ENCODE measurements around the gene WDR82.

The WDR82 gene

DNA sequence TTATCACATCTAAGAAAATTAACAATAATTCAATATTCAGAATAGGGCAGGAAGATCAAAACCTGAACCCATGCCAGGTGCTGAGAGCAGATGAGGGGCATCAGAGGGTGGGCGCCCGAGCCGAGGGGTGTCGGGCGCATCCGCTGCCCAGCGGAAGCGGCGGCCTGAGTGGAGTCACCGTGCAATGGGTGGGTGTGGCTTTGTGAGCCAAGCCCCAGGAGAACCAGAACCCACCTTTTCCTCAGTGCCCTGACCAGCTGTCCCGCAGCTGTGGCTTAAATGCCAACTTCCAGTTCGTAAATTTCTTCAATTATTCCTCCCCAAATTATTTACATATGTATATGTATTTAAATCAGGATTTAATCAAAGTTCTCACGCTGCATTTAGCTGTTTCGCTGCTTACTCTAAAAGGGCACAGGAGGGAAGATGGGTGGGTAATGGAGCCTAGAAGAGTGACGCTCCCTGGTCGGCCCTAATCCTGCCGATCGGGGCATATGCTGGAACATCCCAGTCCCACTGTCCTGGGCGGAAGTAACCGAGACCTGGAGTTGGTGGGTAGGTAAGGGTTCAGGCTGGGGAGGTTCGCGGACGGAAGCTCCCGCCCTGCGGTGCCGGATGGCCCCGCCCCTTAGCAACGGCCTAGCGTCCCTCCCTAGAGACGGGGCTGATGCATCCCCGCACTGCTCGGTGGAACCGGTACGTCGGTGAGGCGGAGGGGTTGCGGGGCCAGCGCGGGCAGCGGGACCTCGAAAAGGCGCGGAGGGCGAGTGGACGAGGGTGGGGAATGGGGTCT lies 39.0 kb upstream of the WDR82 start:
- no peaks in the 10 kb centered on the region for H3K36me3 ChIP-seq (ENCODE audit: control insufficient read depth in 1 of 2, insufficient read depth in 2 of 2, low read length in 2 of 2)
- no peaks in the 10 kb centered on the region for H3K27me3 ChIP-seq (ENCODE audit: low read depth, low read length)
- peak overlapping the region; percentile 60 to 62 for H3K4me3 ChIP-seq (ENCODE audit: low read depth in 1 of 2, low read length in 2 of 2)
- H3K27ac ChIP-seq (ENCODE audit: low read length) = no peak overlapping the region
- H3K9me3 ChIP-seq (ENCODE audit: control insufficient read depth in 1 of 2, low read length in 2 of 2) = no peaks in the 10 kb centered on the region
- peaks cover 0 to 4% of the 10 kb centered on the region in 2 donors for H3K4me1 ChIP-seq (ENCODE audit: control insufficient read depth in 1 of 2, insufficient read depth in 2 of 2, low read length in 2 of 2)

DNA sequence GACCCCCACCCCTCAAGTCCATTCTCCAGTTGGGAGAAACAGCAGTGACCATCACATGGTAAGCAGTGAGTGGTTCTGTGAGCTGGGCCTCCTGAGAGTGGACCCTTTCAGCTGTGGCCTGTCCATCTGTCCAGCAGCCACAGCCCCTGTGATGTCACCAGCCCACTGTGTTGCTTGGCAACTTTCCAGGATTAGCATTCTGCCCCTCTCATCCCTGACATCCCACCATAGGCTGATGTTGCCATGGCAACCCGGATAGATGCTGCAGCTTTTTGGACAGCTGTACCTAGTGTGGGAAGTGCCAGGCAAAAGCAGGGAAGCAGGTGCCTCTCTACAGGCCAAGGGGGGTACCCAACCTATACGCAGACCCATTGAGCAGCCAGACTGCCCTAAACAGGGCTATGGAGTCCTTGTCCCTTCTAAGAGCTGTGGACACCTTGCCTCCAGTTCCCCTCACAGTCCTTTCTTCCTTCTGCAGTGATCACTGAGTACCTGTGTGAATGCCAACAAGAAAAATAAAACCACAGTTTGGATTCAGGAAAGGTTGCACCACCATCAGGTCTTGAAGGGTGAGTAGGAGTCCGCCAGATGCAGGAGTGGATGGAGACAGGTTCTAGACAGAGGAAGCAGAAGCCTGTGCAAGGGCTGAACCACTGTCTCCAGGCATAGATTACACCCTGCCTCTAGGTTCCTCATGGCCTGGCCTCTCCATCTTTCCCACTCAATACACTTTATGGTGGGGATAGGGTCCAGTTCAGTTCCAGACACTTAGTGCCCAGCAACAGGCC lies 37.7 kb upstream of the WDR82 start, which contains the start of gene DNAH1:
Gene DNAH1 (plus strand): TSS at position 343 of the 788 bp plus-strand sequence. CDS start 6,124 bp downstream, outside the sequence.
- no peaks in the 10 kb centered on the region for H3K27me3 ChIP-seq (ENCODE audit: low read depth, low read length)
- H3K27ac ChIP-seq (ENCODE audit: low read length) = no peak within 1 kb of the TSS
- H3K36me3 ChIP-seq (ENCODE audit: control insufficient read depth in 1 of 2, insufficient read depth in 2 of 2, low read length in 2 of 2) = no peaks in the 10 kb centered on the region
- H3K4me3 ChIP-seq (ENCODE audit: low read depth in 1 of 2, low read length in 2 of 2) = peak within 1 kb of the TSS in 1 of 2 donors; percentile 60
- no peaks in the 10 kb centered on the region for H3K9me3 ChIP-seq (ENCODE audit: control insufficient read depth in 1 of 2, low read length in 2 of 2)
- peaks cover 0 to 4% of the 10 kb centered on the region in 2 donors for H3K4me1 ChIP-seq (ENCODE audit: control insufficient read depth in 1 of 2, insufficient read depth in 2 of 2, low read length in 2 of 2)

DNA sequence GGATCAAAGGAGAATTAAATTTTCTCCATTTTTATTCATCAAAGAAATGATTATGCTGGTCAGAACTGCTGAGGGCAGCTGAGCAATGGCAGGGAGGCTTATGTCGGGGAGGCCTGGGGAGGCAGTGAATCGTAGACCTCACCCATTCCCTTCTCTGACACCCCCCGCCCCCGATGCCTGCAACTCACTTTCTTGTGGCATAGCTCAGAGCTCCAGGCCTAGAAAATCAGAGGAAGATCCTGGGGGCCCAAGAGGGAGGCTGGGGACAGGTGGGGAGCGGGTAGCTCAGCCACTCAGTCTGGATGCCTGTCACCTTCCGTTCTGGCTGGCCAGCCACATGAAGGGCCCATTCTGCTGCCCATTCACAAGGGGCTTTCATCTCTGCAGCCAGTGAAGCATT lies 36.6 kb upstream of the WDR82 start:
- H3K4me1 ChIP-seq (ENCODE audit: control insufficient read depth in 1 of 2, insufficient read depth in 2 of 2, low read length in 2 of 2) = peaks cover 0 to 4% of the 10 kb centered on the region in 2 donors
- no peaks in the 10 kb centered on the region for H3K27me3 ChIP-seq (ENCODE audit: low read depth, low read length)
- no peak overlapping the region for H3K27ac ChIP-seq (ENCODE audit: low read length)
- H3K4me3 ChIP-seq (ENCODE audit: low read depth in 1 of 2, low read length in 2 of 2) = no peak overlapping the region
- peaks cover 0 to 4% of the 10 kb centered on the region in 2 donors for H3K36me3 ChIP-seq (ENCODE audit: control insufficient read depth in 1 of 2, insufficient read depth in 2 of 2, low read length in 2 of 2)
- H3K9me3 ChIP-seq (ENCODE audit: control insufficient read depth in 1 of 2, low read length in 2 of 2) = no peaks in the 10 kb centered on the region

DNA sequence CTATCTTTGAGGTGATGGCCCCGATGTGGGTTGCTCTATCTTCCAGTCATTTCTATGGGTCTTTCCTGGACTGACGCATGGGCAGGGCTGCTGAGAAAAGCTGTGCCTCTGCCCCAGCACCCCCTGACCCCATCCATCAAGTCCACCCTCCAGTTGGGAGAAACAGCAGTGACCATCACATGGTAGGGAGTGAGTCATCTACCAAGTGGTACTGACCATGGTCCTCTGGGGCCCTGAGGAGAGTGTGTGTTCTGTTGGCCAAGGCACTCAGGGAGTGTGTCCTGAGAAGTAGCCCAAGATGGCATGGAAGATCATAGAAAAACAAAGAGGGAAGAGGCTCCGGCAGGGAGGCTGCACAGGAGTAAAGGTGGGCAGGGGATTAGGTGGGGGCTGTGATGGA lies 36.0 kb upstream of the WDR82 start:
- no peak overlapping the region for H3K4me3 ChIP-seq (ENCODE audit: low read depth in 1 of 2, low read length in 2 of 2)
- H3K9me3 ChIP-seq (ENCODE audit: control insufficient read depth in 1 of 2, low read length in 2 of 2) = no peaks in the 10 kb centered on the region
- H3K27ac ChIP-seq (ENCODE audit: low read length) = no peak overlapping the region
- no peaks in the 10 kb centered on the region for H3K27me3 ChIP-seq (ENCODE audit: low read depth, low read length)
- peaks cover 0 to 4% of the 10 kb centered on the region in 2 donors for H3K4me1 ChIP-seq (ENCODE audit: control insufficient read depth in 1 of 2, insufficient read depth in 2 of 2, low read length in 2 of 2)
- peaks cover 0 to 7% of the 10 kb centered on the region in 2 donors for H3K36me3 ChIP-seq (ENCODE audit: control insufficient read depth in 1 of 2, insufficient read depth in 2 of 2, low read length in 2 of 2)

DNA sequence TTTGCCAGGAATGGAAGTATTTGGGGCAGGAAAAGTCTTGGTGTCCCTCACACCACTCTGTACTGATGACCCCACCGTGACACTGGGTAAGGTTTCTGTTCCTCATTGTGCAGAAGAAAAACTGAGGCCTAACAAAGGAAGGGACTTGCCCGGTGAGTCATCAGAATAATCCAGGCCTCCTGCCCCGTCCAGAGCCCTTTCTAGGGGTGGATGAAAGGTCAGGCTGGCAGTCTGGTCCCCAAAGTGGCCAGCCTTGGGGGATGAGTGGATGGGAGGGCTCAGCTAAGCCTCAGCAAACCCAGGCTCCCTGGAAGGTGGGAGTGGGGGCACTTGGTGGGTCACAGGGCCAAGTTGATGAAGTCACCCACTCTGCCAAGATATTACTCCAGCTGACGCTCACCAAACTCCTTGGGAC lies 35.3 kb upstream of the WDR82 start:
- Histone ChIP-seq H3K4me1 (ENCODE audit: control insufficient read depth in 1 of 2, insufficient read depth in 2 of 2, low read length in 2 of 2) (peaks cover 0 to 4% of the 10 kb centered on the region in 2 donors), H3K27me3 (ENCODE audit: low read depth, low read length) (no peaks in the 10 kb centered on the region), H3K36me3 (ENCODE audit: control insufficient read depth in 1 of 2, insufficient read depth in 2 of 2, low read length in 2 of 2) (peaks cover 0 to 7% of the 10 kb centered on the region in 2 donors), H3K9me3 (ENCODE audit: control insufficient read depth in 1 of 2, low read length in 2 of 2) (no peaks in the 10 kb centered on the region), H3K27ac (ENCODE audit: low read length) (no peak overlapping the region), H3K4me3 (ENCODE audit: low read depth in 1 of 2, low read length in 2 of 2) (no peak overlapping the region)

DNA sequence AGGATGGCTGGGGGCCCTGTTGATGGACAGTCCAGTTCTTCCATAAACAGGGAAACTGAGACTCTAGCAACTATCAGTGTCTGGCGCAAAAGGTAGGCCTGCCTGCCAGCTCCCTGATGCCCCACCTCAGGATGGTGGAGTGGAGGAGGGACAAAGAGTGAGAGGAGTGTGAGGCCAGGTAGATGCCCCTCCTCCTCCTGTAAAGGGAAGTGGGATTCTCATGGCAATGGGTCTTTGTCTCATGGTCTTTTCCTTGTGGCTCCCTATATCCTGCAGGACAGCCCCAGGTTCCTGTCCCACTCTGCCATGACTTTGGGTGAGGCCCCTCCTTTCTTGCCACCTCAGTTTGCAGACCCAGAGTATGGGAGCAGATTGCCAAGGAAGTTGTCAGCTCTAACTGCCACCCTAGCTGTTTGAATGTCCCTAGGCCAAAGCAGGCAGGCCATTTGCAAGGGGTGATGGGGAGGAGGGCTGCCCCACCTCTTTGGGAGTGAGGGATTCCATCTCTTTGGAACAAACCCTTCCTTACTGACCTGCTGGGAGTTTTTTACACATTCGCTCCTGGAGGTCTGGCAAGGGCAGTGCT lies 34.8 kb upstream of the WDR82 start:
- H3K27me3 ChIP-seq (ENCODE audit: low read depth, low read length) = no peaks in the 10 kb centered on the region
- no peak overlapping the region for H3K4me3 ChIP-seq (ENCODE audit: low read depth in 1 of 2, low read length in 2 of 2)
- H3K27ac ChIP-seq (ENCODE audit: low read length) = no peak overlapping the region
- H3K9me3 ChIP-seq (ENCODE audit: control insufficient read depth in 1 of 2, low read length in 2 of 2) = no peaks in the 10 kb centered on the region
- H3K4me1 ChIP-seq (ENCODE audit: control insufficient read depth in 1 of 2, insufficient read depth in 2 of 2, low read length in 2 of 2) = peaks cover 0 to 4% of the 10 kb centered on the region in 2 donors
- peaks cover 0 to 7% of the 10 kb centered on the region in 2 donors for H3K36me3 ChIP-seq (ENCODE audit: control insufficient read depth in 1 of 2, insufficient read depth in 2 of 2, low read length in 2 of 2)

DNA sequence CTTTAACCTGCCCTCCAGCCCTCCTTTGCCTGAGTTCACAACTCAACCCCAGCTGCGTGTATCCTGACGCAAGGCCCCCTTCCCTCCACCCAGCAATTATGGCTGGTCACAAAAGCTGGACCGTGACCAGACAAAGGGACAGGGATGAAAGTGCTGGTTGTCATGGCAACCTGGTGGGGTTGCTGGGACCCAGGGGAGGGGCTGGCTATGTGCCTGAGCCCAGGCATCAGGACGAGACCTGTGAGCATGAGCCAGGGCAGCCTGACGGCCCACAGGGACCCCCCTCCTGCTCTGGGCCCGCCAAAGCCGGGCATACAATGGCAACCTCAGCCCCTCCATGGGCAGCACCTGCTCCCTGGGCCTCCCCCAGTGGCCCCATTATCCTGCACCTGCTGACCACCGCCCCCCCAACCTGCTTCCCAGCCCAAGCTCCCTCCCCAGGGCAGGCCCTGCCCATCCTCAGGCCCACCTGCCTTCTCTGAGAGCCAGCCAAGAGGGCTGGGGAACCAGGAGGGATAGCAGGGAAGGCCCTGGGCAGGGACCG lies 33.2 kb upstream of the WDR82 start:
- Histone ChIP-seq H3K4me1 (ENCODE audit: control insufficient read depth in 1 of 2, insufficient read depth in 2 of 2, low read length in 2 of 2) (no peaks in the 10 kb centered on the region), H3K4me3 (ENCODE audit: low read depth in 1 of 2, low read length in 2 of 2) (no peak overlapping the region), H3K9me3 (ENCODE audit: control insufficient read depth in 1 of 2, low read length in 2 of 2) (no peaks in the 10 kb centered on the region), H3K36me3 (ENCODE audit: control insufficient read depth in 1 of 2, insufficient read depth in 2 of 2, low read length in 2 of 2) (peaks cover 0 to 7% of the 10 kb centered on the region in 2 donors), H3K27ac (ENCODE audit: low read length) (no peak overlapping the region), H3K27me3 (ENCODE audit: low read depth, low read length) (no peaks in the 10 kb centered on the region)

DNA sequence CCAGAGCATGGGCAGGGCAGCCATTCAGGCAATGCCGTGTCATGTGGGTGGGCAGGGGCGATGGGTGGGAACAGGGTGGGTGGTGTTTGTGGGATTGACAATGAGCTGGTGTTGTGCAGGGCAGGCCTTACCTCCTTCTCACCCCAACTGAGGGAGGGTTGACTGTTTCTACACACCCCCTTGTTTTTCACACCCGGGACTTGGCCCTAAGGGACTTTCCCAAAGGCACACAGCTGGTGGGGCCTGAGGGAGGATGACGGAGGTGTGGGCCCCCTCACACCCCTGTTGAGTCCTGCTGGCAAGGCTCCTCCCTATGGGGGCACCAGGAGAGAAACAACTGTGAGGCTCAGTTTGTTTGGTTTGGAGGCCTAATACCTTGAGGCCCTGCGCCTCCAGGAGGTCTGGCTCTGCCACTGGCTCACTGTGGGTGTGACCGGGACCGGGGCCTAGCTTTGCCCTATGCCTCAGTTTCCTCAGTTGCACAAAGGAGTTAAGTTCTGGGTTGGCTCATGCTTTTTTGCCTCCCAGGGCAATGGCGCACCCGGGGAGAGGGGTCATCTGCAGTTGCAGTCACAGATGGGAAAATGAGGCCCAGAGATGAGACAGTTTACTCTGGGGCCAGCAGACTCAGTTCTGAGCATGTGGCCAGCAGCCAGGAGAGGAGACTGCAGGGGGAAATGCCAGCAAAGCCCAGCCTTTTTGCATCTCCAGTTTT lies 32.6 kb upstream of the WDR82 start:
- H3K4me1 ChIP-seq (ENCODE audit: control insufficient read depth in 1 of 2, insufficient read depth in 2 of 2, low read length in 2 of 2) = no peaks in the 10 kb centered on the region
- no peaks in the 10 kb centered on the region for H3K27me3 ChIP-seq (ENCODE audit: low read depth, low read length)
- H3K4me3 ChIP-seq (ENCODE audit: low read depth in 1 of 2, low read length in 2 of 2) = no peak overlapping the region
- H3K27ac ChIP-seq (ENCODE audit: low read length) = no peak overlapping the region
- H3K36me3 ChIP-seq (ENCODE audit: control insufficient read depth in 1 of 2, insufficient read depth in 2 of 2, low read length in 2 of 2) = peaks cover 0 to 7% of the 10 kb centered on the region in 2 donors
- H3K9me3 ChIP-seq (ENCODE audit: control insufficient read depth in 1 of 2, low read length in 2 of 2) = no peaks in the 10 kb centered on the region

DNA sequence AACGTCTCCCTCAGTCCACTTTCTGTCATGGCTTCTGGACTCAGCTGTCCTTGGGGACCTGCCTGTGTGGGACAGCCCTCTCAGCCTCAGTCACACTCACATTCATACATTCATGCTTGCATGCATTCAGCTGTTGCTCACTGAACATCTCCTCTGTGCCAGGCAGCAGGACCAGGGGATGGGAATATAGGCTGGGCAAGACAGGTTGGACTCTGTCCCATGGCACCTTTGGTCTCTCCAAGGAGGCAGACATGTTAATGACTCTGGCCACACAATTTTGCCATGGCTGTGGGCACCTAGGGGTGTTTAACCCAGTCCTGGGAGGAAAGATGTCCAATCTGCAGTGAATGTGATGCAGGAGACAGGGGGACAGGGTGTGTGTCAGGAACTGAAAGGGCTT lies 29.9 kb upstream of the WDR82 start:
- Histone ChIP-seq H3K9me3 (ENCODE audit: control insufficient read depth in 1 of 2, low read length in 2 of 2) (no peaks in the 10 kb centered on the region), H3K27me3 (ENCODE audit: low read depth, low read length) (no peaks in the 10 kb centered on the region), H3K4me1 (ENCODE audit: control insufficient read depth in 1 of 2, insufficient read depth in 2 of 2, low read length in 2 of 2) (peaks cover 0 to 4% of the 10 kb centered on the region in 2 donors), H3K27ac (ENCODE audit: low read length) (no peak overlapping the region), H3K36me3 (ENCODE audit: control insufficient read depth in 1 of 2, insufficient read depth in 2 of 2, low read length in 2 of 2) (peaks cover 0 to 7% of the 10 kb centered on the region in 2 donors), H3K4me3 (ENCODE audit: low read depth in 1 of 2, low read length in 2 of 2) (no peak overlapping the region)

DNA sequence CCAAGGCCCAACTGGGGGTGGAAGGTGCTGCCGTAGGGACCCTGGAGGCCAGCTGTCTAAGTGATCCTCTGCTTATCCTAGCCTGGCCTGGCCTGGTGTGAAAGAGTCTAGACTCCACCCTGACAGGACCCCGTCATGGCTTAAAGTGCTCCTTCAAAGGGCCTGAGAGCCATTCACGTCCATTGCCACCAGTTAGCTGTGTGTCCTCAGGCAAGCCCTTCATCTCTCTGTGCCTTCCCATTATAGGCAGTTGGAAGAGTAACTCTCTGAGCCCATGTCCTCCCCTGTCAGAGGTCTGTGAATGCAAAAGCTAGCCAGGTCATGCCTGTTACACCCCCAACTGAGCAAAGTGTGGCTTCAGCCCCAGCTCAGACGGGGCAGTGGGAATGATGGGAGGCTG lies 28.5 kb upstream of the WDR82 start:
- Histone ChIP-seq H3K4me3 (ENCODE audit: low read depth in 1 of 2, low read length in 2 of 2) (no peak overlapping the region), H3K36me3 (ENCODE audit: control insufficient read depth in 1 of 2, insufficient read depth in 2 of 2, low read length in 2 of 2) (peaks cover 0 to 7% of the 10 kb centered on the region in 2 donors), H3K27ac (ENCODE audit: low read length) (no peak overlapping the region), H3K4me1 (ENCODE audit: control insufficient read depth in 1 of 2, insufficient read depth in 2 of 2, low read length in 2 of 2) (peaks cover 0 to 4% of the 10 kb centered on the region in 2 donors), H3K9me3 (ENCODE audit: control insufficient read depth in 1 of 2, low read length in 2 of 2) (no peaks in the 10 kb centered on the region), H3K27me3 (ENCODE audit: low read depth, low read length) (no peaks in the 10 kb centered on the region)

Data from muscle layer of duodenum (tissue), 2 donors.